IMR-90 (cell line): ENCODE results near the gene ACCSL. TPM values are rescaled to one million over a fixed set of nuclear protein-coding genes. Genes with fewer than 3 reads are reported as not detected.

Experiments used
- ATAC-seq: fragments of 200-7000 bp; cut with Tn5 transposase; 2 replicates; pipeline ENCODE4 v1.9.1; 2020; ENCODE audit warnings: low read depth, mild to moderate bottlenecking, moderate library complexity
- BruUV-seq: library from RNA; stranded (reverse); fragments of 400-500 nt; replicated peaks from 2 replicates; lab custom pipeline; 2021; lab: Mats Ljungman, UMichigan
- CTCF ChIA-PET: fragments of 300-600 bp; formaldehyde crosslinking; extraction: SDS; loops from one replicate; lab custom pipeline; 2021; ENCODE audit warnings: antibody characterized with exemption; lab: Yijun Ruan, JAX
- POLR2A ChIA-PET: fragments of 300-600 bp; sonication (Branson Sonifier 250); formaldehyde crosslinking; loops from one replicate; lab custom pipeline; 2022; ENCODE audit warnings: antibody characterized with exemption; ENCODE audit not compliant: unreplicated experiment; lab: Charles Lee
- DNase-seq: peaks from one replicate; pipeline ENCODE4 v3.0.0; 2013
- H2AFZ ChIP-seq: replicated peaks from 2 replicates; pipeline ENCODE3; 2013; ENCODE audit warnings: low read length, mild to moderate bottlenecking; ENCODE audit not compliant: poor library complexity
- H2AK5ac ChIP-seq: 2 replicates; pipeline ENCODE4 v1.6.1; 2013; ENCODE audit warnings: low read depth, low read length, inconsistent platforms
- H2AK9ac ChIP-seq: replicated peaks from 2 replicates; pipeline ENCODE3; 2013; ENCODE audit warnings: mild to moderate bottlenecking, low read depth, low read length, moderate library complexity; ENCODE audit not compliant: poor library complexity
- H2BK120ac ChIP-seq: 2 replicates; pipeline ENCODE4 v1.6.1; 2013; ENCODE audit warnings: low read depth, low read length, inconsistent platforms
- H2BK15ac ChIP-seq: 3 replicates; pipeline ENCODE4 v1.6.1; 2013; ENCODE audit warnings: low read depth, low read length, inconsistent platforms
- H2BK20ac ChIP-seq: 2 replicates; pipeline ENCODE4 v1.6.1; 2013; ENCODE audit warnings: low read depth, mild to moderate bottlenecking, inconsistent platforms, low read length, moderate library complexity
- H2BK5ac ChIP-seq: 2 replicates; pipeline ENCODE4 v1.6.1; 2013; ENCODE audit warnings: mild to moderate bottlenecking, low read depth, low read length, inconsistent platforms; ENCODE audit not compliant: poor library complexity, severe bottlenecking
- H3K14ac ChIP-seq: replicated peaks from 2 replicates; pipeline ENCODE4 v1.6.1; 2013; ENCODE audit warnings: low read depth, low read length, inconsistent platforms
- H3K18ac ChIP-seq: 2 replicates; pipeline ENCODE4 v1.6.1; 2013; ENCODE audit warnings: low read depth, low read length, control low read depth
- H3K23ac ChIP-seq: 2 replicates; pipeline ENCODE4 v1.6.1; 2013; ENCODE audit warnings: low read depth, low read length, inconsistent platforms
- H3K27ac ChIP-seq: 2 replicates; pipeline ENCODE4 v1.5.1; 2013; ENCODE audit warnings: mild to moderate bottlenecking, control low read depth, low read length; ENCODE audit not compliant: insufficient read depth
- H3K27me3 ChIP-seq: 2 replicates; pipeline ENCODE4 v1.6.1; 2013; ENCODE audit warnings: low read length; ENCODE audit not compliant: control insufficient read depth, insufficient read depth
- H3K36me3 ChIP-seq: 2 replicates; pipeline ENCODE4 v1.6.1; 2013; ENCODE audit warnings: low read length, mixed read lengths; ENCODE audit not compliant: control insufficient read depth, insufficient read depth
- H3K4ac ChIP-seq: 2 replicates; pipeline ENCODE4 v1.6.1; 2013; ENCODE audit warnings: low read depth, low read length, inconsistent platforms
- H3K4me1 ChIP-seq: 2 replicates; pipeline ENCODE4 v1.6.1; 2013; ENCODE audit warnings: low read length, mixed read lengths; ENCODE audit not compliant: control insufficient read depth, insufficient read depth
- H3K4me2 ChIP-seq: 2 replicates; pipeline ENCODE4 v1.6.1; 2013; ENCODE audit warnings: low read depth, mild to moderate bottlenecking, control low read depth, low read length, moderate library complexity
- H3K4me3 ChIP-seq: 2 replicates; pipeline ENCODE4 v1.5.1; 2013; ENCODE audit warnings: low read depth, mild to moderate bottlenecking, control low read depth, low read length, moderate library complexity; ENCODE audit not compliant: insufficient read depth
- H3K56ac ChIP-seq: 2 replicates; pipeline ENCODE4 v1.6.1; 2013; ENCODE audit warnings: low read length, inconsistent platforms; ENCODE audit not compliant: insufficient read depth; ENCODE audit errors: extremely low read depth
- H3K79me1 ChIP-seq, 2 experiments: 2 replicates each; pipeline ENCODE4 v1.6.1; 2013; ENCODE audit warnings: low read length in 2 of 2, inconsistent platforms in 1 of 2, low read depth in 1 of 2
- H3K9ac ChIP-seq: 2 replicates; pipeline ENCODE4 v1.6.1; 2013; ENCODE audit warnings: low read depth, low read length, control low read depth
- H3K9me1 ChIP-seq: 2 replicates; pipeline ENCODE4 v1.6.1; 2013; ENCODE audit warnings: low read length, inconsistent platforms; ENCODE audit not compliant: insufficient read depth
- H3K9me3 ChIP-seq: 2 replicates; pipeline ENCODE4 v1.6.1; 2013; ENCODE audit warnings: low read length; ENCODE audit not compliant: control insufficient read depth, insufficient read depth
- H4K20me1 ChIP-seq: 2 replicates; pipeline ENCODE4 v1.6.1; 2013; ENCODE audit warnings: low read length, inconsistent platforms; ENCODE audit not compliant: insufficient read depth
- H4K5ac ChIP-seq: 2 replicates; pipeline ENCODE4 v1.6.1; 2013; ENCODE audit warnings: mild to moderate bottlenecking, low read depth, low read length, control low read depth
- H4K8ac ChIP-seq, 2 experiments: 2 replicates each; pipeline ENCODE4 v1.6.1; 2013; ENCODE audit warnings: low read depth in 2 of 2, low read length in 2 of 2, control low read depth in 1 of 2, inconsistent platforms in 1 of 2
- H4K91ac ChIP-seq: 2 replicates; pipeline ENCODE4 v1.6.1; 2013; ENCODE audit warnings: low read depth, low read length, inconsistent platforms; ENCODE audit not compliant: insufficient read depth
- BHLHE40 ChIP-seq: fragments of 150-350 bp; IDR thresholded peaks from 2 replicates; pipeline ENCODE4 v1.6.1; 2016; ENCODE audit warnings: mild to moderate bottlenecking, low read depth, low read length
- CEBPB ChIP-seq: IDR thresholded peaks from 2 replicates; pipeline ENCODE4 v1.6.1; 2012; ENCODE audit warnings: low read depth, low read length, improper control_type of control experiment
- MAFK ChIP-seq: IDR thresholded peaks from 2 replicates; pipeline ENCODE4 v1.6.1; 2012; ENCODE audit warnings: low read depth, low read length, improper control_type of control experiment
- MAZ ChIP-seq: IDR thresholded peaks from 2 replicates; pipeline ENCODE4 v1.6.1; 2012; ENCODE audit warnings: low read depth, mild to moderate bottlenecking, low read length, improper control_type of control experiment, moderate library complexity, borderline replicate concordance
- MXI1 ChIP-seq: IDR thresholded peaks from 2 replicates; pipeline ENCODE4 v1.6.1; 2012; ENCODE audit warnings: low read depth, mild to moderate bottlenecking, low read length, moderate library complexity, borderline replicate concordance
- NFE2L2 ChIP-seq: fragments of 150-350 bp; IDR thresholded peaks from 2 replicates; pipeline ENCODE4 v1.6.1; 2016; ENCODE audit warnings: low read depth, mild to moderate bottlenecking, low read length
- POLR2A ChIP-seq: IDR thresholded peaks from 2 replicates; pipeline ENCODE4 v1.6.1; 2012; ENCODE audit warnings: mild to moderate bottlenecking, low read depth, low read length
- RAD21 ChIP-seq: IDR thresholded peaks from 2 replicates; pipeline ENCODE4 v1.6.1; 2012; ENCODE audit warnings: low read length, improper control_type of control experiment
- RCOR1 ChIP-seq: IDR thresholded peaks from 2 replicates; pipeline ENCODE4 v1.6.1; 2012; ENCODE audit warnings: mild to moderate bottlenecking, low read length, improper control_type of control experiment; ENCODE audit not compliant: insufficient replicate concordance
- RFX5 ChIP-seq: IDR thresholded peaks from 2 replicates; pipeline ENCODE4 v1.8.0; 2012; ENCODE audit warnings: low read depth, mild to moderate bottlenecking, low read length, moderate library complexity
- SMC3 ChIP-seq: fragments of 150-350 bp; IDR thresholded peaks from 2 replicates; pipeline ENCODE4 v1.6.1; 2016; ENCODE audit warnings: low read depth, mild to moderate bottlenecking, antibody characterized with exemption, low read length, moderate library complexity
- WGBS, 2 experiments: methylation state at CpG; one replicate each; pipeline versions ENCODE4 v1.1.5 to v1.1.7; 2013; ENCODE audit warnings: missing lambda C conversion rate in 2 of 2; ENCODE audit not compliant: insufficient read length in 1 of 2; ENCODE audit errors: extremely low coverage in 2 of 2; 5-methylcytosine and 5-hydroxymethylcytosine counted together
- dilution Hi-C: fragments of 300-500 bp; cut with HindIII; formaldehyde crosslinking; loops from one replicate; pipeline ENCODE4 v1.14.3; 2018; ENCODE audit warnings: low sequenced_read_pairs; ENCODE audit not compliant: unreplicated experiment
- in situ Hi-C: fragments of 300-500 bp; cut with MboI; formaldehyde crosslinking; loops from 3 replicates; pipeline ENCODE4 v1.14.3; 2019; ENCODE audit warnings: low sequenced_read_pairs, inconsistent platforms, mixed read lengths
- intact Hi-C: fragments of 100-400 bp; cut with micrococcal nuclease; formaldehyde crosslinking; loops from 2 replicates; pipeline ENCODE4 v1.10.0; 2022
- polyA plus RNA-seq, 3 experiments: library from polyadenylated mRNA; depleted of rRNA; stranded (reverse); fragments of >200 nt; gene quantifications; 2 replicates each; pipeline ENCODE4 v1.2.3, GENCODE V29; 2012; ENCODE audit warnings: low replicate concordance in 1 of 3
- total RNA-seq: library from RNA; depleted of rRNA; stranded (reverse); fragments of >200 nt; gene quantifications from 2 replicates; pipeline ENCODE4 v1.2.3, GENCODE V29; 2012
- TF ChIP-seq, protein P1 (sequence below): conservative IDR thresholded peaks from 2 replicates; pipeline ENCODE4 v1.5.1; 2012; ENCODE audit warnings: mild to moderate bottlenecking, low read depth, low read length, improper control_type of control experiment
- TF ChIP-seq, protein P2 (sequence below): fragments of 150-350 bp; IDR thresholded peaks from 2 replicates; pipeline ENCODE4 v1.6.1; 2017; ENCODE audit warnings: mild to moderate bottlenecking, antibody characterized with exemption, low read length, low read depth
- TF ChIP-seq, protein P3 (sequence below): fragments of 150-350 bp; IDR thresholded peaks from 2 replicates; pipeline ENCODE4 v1.6.1; 2016; ENCODE audit warnings: low read depth, mild to moderate bottlenecking, low read length, moderate library complexity, borderline replicate concordance

ACCSL gene
- total and polyA plus RNA-seq, 2 of the 4 experiments (the other 2 are of a cell fraction) = not detected

DNA sequence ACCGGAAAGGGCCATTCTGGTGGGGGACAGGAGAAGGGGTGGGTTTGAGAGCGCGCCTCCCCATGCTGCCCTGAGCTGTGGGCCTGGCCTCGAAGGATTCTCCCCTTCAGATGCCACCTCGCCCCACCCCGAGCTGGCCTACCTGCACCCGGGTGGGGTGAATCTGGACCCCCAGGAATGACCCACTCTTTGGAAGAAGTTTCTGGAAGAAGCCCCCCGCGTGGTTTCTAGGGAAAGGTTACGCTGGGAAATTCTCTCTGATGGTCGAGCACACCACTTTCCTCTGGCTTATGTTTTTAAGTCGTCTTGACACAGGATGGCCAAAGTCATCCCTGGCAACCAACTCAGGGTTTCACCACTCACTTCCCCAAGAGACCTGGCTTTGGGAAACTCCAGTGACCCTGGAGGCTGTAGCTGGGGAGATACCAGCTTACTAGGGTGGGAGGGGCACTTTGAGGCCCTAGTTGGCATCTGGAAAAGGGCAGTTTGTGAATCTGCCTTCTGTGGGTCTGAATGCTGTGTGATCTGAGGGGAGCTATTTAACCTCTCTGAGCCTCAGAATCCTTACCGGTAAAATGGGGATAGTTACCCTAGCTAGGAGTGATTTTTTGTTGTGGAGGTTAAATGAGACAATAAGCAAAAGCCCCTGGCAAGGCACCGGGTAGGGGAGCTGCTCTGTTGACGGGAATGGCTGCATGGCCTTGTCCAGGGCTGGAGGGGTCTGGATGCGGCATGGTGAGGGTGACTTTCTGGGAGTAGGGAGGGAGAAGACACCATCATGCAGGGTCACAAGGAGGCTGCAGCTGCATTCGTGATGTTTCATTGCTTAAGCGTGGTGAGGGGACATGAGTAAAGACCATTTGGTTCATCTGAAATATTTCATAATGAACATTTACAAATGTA lies 45.3 kb upstream of the ACCSL start:
- Histone ChIP-seq H3K56ac (no peak overlapping the region), H2AK5ac (no peak overlapping the region), H4K5ac (no peak overlapping the region), H2BK20ac (no peak overlapping the region), H2BK120ac (no peak overlapping the region), H3K27ac (no peak overlapping the region), H4K91ac (no peak overlapping the region), H3K23ac (no peak overlapping the region), H3K4me3 (no peak overlapping the region), H3K27me3 (peaks cover 18% of the 10 kb centered on the region), H2BK15ac (no peak overlapping the region), H3K36me3 (no peaks in the 10 kb centered on the region), H2AFZ (no peak overlapping the region), H3K79me1 (no peaks in the 10 kb centered on the region), H3K9ac (no peak overlapping the region), H3K18ac (no peak overlapping the region), H3K14ac (no peak overlapping the region), H3K4me1 (no peaks in the 10 kb centered on the region), H3K9me1 (no peaks in the 10 kb centered on the region), H3K9me3 (peaks cover 2% of the 10 kb centered on the region; the same call in 1 of the 2 replicates), H2AK9ac (no peak overlapping the region), H3K4ac (no peak overlapping the region), H4K20me1 (no peaks in the 10 kb centered on the region), H2BK5ac (no peak overlapping the region), H3K4me2 (no peak overlapping the region), H4K8ac (no peak overlapping the region)
- no TSS peak for BruUV-seq
- dilution Hi-C loops = no loop called here
- ATAC-seq = no peak
- in situ Hi-C loops = no loop called here
- intact Hi-C loops = no loop called here
- POLR2A ChIA-PET = no interaction called here
- DNase-seq = no peak
- 70% methylated on average over 4 of the region's 18 CpGs; no CpG with 5 or more reads in 1 of the 2 experiments for whole genome bisulfite sequencing, 2 experiments
- TF ChIP-seq, protein P1, sequence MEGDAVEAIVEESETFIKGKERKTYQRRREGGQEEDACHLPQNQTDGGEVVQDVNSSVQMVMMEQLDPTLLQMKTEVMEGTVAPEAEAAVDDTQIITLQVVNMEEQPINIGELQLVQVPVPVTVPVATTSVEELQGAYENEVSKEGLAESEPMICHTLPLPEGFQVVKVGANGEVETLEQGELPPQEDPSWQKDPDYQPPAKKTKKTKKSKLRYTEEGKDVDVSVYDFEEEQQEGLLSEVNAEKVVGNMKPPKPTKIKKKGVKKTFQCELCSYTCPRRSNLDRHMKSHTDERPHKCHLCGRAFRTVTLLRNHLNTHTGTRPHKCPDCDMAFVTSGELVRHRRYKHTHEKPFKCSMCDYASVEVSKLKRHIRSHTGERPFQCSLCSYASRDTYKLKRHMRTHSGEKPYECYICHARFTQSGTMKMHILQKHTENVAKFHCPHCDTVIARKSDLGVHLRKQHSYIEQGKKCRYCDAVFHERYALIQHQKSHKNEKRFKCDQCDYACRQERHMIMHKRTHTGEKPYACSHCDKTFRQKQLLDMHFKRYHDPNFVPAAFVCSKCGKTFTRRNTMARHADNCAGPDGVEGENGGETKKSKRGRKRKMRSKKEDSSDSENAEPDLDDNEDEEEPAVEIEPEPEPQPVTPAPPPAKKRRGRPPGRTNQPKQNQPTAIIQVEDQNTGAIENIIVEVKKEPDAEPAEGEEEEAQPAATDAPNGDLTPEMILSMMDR = no peak
- TF ChIP-seq, protein P2, sequence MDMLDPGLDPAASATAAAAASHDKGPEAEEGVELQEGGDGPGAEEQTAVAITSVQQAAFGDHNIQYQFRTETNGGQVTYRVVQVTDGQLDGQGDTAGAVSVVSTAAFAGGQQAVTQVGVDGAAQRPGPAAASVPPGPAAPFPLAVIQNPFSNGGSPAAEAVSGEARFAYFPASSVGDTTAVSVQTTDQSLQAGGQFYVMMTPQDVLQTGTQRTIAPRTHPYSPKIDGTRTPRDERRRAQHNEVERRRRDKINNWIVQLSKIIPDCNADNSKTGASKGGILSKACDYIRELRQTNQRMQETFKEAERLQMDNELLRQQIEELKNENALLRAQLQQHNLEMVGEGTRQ = no peak
- TF ChIP-seq RCOR1 (no peak), CEBPB (no peak), NFE2L2 (no peak), SMC3 (no peak), RAD21 (no peak), MAFK (no peak), MAZ (no peak), MXI1 (no peak), POLR2A (no peak), RFX5 (no peak), BHLHE40 (no peak)
- TF ChIP-seq, protein P3, sequence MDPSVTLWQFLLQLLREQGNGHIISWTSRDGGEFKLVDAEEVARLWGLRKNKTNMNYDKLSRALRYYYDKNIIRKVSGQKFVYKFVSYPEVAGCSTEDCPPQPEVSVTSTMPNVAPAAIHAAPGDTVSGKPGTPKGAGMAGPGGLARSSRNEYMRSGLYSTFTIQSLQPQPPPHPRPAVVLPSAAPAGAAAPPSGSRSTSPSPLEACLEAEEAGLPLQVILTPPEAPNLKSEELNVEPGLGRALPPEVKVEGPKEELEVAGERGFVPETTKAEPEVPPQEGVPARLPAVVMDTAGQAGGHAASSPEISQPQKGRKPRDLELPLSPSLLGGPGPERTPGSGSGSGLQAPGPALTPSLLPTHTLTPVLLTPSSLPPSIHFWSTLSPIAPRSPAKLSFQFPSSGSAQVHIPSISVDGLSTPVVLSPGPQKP = no peak
- CTCF ChIA-PET = no interaction called here
